GM19328 (cell line): ENCODE results near the gene S1PR4.

Experiments
- ATAC-seq: cut with Tn5 transposase; IDR thresholded peaks from one replicate; pipeline ENCODE4 v1.9.1; 2021; ENCODE audit warnings: mild to moderate bottlenecking, moderate library complexity; ENCODE audit not compliant: unreplicated experiment

S1PR4 gene, protein sequence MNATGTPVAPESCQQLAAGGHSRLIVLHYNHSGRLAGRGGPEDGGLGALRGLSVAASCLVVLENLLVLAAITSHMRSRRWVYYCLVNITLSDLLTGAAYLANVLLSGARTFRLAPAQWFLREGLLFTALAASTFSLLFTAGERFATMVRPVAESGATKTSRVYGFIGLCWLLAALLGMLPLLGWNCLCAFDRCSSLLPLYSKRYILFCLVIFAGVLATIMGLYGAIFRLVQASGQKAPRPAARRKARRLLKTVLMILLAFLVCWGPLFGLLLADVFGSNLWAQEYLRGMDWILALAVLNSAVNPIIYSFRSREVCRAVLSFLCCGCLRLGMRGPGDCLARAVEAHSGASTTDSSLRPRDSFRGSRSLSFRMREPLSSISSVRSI

DNA sequence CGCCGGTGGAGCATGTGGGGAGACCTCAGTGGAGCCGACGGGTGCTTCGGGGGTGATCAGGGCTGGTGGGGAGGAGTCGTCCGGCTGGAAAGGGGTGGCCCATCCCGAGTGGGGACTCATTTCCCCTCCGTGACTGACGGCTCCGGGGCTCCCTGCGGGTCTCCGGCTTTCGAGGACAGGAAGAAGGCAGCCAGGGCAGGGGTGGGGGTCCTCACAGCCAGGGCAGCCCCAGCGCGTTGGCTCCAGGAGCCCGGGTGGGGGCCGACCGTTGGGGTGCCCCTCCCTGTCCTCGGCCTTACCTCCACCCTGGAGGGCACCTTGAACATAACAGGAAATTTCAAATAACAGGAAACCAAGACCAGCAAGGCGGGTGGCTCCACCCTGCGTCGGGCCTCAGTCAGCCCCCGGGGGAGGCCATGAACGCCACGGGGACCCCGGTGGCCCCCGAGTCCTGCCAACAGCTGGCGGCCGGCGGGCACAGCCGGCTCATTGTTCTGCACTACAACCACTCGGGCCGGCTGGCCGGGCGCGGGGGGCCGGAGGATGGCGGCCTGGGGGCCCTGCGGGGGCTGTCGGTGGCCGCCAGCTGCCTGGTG, at the start of gene S1PR4:
S1PR4 (plus strand) TSS at position 393 of the 596 bp plus-strand sequence; CDS start at position 417, 24 bp downstream.
- ATAC-seq, result no peak

DNA sequence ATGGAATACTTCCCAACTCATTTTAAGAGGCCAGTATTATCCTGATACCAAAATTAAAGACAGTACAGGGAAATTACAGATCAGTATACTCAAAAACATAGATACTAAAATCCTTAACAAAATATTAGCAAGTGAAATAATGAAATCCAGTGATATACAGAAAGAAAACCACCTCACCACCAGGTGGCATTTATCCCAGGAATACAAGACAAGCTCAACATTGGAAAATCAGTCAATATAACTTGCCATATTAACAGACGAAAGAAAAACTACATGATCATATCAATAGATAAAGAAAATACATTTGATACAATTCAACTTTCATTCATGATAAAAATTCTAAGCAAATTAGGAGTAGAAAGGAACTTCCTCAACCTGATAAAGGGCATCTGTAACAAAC, 49.5 kb upstream of the S1PR4 start:
- no peak for ATAC-seq

DNA sequence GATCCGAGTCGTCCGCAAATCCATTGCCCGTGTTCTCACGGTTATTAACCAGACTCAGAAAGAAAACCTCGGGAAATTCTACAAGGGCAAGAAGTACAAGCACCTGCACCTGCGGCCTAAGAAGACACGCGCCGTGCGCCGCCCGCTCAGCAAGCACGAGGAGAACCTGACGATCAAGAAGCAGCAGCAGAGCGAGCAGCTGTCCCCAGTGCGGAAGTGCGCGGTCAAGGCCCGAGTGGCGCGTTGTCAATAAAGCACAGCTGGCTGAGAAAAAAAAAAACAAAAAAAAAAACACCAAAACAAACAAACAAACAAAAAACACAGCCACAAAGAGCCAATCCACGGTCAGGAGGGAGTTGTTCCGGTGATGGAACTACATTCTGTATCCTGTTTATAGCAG, 47.4 kb upstream of the S1PR4 start:
- no peak for ATAC-seq

DNA sequence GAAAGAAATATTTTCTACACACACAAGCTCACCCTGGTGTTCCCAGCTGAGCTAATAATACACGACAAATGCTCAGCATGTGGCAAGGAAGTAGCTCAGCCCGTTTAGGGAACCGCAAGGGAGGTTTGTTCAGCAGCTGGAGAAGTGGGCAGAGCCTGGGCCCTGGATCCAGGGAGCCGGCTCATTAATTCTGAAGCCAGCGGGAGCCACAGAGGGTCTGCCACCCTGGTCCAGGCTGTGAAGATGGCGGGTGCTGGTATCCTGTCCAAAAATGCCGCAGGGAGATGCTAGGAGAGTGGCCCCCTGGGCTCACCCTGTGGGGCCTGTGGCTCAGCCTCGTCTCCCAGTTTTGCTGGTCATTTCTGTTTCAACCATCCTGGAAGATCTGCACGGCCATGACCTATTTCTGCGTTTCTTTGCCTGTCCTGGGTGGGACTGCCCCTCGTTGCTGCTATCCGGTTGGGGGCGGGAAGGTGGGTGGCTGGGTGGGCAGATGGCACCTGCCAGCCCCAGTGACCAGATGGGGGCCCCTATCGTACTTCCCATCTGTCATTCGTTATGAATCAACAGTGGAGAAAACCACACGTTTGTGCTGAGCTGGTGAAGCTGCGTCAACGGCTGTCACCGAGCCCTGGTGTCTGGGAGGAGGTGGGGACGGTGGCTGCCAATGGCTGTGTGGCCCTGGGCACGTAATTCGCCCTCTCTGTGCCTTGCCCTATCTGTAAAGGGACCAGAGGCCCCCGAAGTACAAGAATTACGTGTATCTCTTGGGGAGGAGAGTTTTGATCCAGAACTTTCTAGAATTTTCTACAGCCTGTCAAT, 45.4 kb upstream of the S1PR4 start:
- ATAC-seq, result no peak

DNA sequence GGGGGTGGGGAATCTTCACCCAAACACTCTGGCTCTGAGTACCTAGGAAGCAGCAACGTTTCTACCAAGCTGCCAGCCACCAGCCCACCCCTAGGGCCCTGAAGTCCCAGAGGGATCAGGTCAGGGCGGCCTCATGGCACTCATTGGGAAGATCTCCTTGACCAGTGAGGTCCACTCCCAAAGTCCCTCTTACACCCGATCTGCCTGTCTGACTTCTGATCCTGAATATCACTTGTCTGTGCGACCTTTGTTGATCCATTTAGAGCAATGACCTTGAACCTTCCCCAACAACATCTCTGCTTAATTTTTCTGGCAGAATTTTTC, 44.8 kb upstream of the S1PR4 start:
- ATAC-seq, result no peak

DNA sequence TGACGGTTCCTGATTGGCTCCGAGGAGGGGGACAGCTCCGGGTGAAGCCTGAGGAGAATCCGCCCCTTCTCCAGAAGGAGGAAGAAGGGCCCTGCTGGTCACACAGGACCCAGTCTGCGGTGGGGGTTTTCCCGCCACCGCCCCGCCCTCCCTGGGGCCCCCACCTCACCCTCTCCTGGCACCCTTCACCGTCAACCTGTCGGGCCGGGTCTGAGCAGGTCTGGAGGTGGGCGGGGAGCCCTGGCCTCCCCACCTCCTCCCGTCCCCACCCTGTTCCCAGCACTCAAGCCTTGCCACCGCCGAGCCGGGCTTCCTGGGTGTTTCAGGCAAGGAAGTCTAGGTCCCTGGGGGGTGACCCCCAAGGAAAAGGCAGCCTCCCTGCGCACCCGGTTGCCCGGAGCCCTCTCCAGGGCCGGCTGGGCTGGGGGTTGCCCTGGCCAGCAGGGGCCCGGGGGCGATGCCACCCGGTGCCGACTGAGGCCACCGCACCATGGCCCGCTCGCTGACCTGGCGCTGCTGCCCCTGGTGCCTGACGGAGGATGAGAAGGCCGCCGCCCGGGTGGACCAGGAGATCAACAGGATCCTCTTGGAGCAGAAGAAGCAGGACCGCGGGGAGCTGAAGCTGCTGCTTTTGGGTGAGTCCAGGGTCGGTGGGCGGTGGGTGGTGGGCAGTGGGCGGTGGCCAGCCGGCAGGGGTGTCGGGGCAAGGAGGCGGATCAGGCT, 42.4 kb upstream of the S1PR4 start, which contains the start of gene GNA15:
GNA15 (plus strand) TSS at position 73 of the 723 bp plus-strand sequence; CDS start at position 491, 418 bp downstream.
- no peak for ATAC-seq

DNA sequence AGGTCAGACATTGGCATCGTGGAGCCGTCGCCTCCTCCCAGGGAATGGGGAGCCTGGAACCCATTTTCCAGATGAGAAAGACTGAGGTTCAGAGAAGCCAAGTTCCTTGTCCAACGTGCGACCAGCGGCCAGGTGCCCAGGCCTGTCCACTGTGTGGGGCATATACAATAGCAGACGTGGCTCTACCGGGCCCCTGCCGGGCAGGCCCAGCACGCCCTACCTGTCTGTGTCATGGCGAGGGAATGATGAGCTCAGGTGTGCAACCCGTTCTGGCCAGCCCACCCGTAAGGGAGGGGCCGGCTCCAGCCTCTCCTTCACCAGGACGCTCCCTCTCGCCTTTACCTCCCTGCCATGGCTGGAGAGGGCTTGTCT, 41.9 kb upstream of the S1PR4 start:
- ATAC-seq, result no peak

DNA sequence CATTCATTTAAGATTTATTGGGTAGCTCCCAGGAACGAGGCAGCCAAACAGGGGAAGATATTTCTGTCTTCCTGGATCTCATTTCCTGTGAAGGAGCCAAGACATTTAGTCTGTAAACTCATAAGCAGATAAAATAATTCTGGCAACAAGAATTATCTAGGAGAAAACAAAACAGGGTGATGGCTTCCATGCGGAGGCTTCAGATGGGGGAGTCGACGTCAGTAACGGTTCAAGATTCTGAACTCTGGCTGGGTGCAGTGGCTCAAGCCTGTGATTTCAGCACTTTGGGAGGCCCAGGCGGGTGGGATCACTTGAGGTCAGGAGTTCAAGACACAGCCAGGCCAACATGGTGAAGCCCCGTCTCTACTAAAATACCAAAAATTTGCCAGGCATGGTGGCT, 41.5 kb upstream of the S1PR4 start:
- ATAC-seq, result no peak

DNA sequence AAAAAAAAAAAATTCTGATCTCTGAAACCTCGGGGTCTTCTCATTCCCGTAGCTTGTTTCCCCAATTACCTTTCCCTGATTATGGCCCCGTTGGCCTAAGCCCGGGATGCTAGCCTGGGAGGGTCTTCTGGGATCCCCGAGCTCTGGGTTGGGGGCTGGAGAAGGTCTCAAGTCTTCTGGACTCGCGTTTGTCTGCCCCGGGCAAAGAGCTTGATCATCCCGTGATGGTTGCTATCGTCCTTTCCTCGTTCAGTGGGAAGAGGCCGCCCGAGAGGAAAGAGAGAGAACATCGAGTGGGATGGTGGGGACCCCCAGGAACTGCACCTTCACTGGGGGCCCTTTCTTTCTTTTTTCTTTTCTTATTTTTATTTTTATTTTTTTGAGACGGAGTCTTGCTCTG, 40.3 kb upstream of the S1PR4 start:
- ATAC-seq, result no peak

DNA sequence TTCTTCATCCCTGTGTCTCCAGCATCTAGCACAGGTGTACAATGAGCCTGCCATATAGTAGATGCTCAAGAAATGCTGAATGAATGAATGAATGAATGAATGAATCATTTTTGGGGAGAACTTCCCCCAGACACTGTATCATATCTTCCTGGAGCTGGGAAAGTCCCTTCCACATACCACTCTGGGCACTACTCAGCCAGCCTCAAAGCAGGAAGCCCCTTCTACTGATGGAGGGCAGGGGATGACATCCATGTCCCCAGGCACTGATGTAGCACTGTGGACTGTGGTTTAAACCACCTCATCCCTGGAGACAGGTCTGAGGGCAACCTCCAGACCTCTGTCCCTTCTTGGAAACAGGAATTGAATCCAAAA, 37.9 kb upstream of the S1PR4 start:
- no peak for ATAC-seq

DNA sequence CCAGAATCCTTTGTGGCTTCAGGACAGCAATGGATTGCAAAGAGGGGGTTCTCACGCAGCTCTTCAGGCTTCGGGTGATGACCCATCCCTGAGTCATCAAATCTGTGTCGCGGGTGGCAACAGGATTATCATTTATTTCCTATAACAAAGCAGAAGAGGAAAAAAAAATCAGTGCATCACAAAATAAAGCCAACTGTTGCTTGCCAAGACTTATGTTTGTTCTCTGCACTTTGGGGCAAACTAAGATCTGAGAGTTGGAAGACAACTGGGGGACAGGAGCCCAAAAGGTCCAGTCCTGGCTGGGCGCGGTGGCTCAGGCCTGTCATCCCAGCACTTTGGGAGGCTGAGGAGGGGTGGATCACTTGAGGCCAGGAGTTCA, 36.3 kb upstream of the S1PR4 start:
- ATAC-seq, result no peak

DNA sequence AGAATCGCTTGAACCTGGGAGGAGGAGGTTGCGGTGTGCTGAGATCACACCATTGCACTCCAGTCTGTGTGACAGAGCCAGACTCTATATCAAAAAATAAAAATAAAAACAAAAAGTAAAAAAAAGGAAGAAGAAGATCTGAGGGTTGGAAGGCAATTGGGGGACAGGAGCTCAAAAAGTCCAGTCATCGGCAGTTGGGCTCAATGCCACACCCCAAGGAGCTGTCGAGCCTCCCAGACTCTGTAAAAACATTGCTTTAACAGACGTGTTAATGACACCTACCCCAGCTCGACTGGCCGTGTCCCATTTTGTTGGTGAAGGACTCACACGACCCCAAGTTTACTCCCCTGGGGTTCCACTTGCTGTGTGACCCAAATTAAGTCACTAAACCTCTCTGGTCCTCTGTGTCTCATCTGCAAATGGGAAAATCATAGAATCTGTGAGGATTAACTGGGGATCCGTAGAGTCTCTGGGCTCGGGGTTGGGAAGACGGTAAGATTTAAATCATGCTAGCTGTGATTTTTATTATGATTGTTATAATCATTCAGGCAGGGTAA, 35.7 kb upstream of the S1PR4 start:
- ATAC-seq, result no peak

DNA sequence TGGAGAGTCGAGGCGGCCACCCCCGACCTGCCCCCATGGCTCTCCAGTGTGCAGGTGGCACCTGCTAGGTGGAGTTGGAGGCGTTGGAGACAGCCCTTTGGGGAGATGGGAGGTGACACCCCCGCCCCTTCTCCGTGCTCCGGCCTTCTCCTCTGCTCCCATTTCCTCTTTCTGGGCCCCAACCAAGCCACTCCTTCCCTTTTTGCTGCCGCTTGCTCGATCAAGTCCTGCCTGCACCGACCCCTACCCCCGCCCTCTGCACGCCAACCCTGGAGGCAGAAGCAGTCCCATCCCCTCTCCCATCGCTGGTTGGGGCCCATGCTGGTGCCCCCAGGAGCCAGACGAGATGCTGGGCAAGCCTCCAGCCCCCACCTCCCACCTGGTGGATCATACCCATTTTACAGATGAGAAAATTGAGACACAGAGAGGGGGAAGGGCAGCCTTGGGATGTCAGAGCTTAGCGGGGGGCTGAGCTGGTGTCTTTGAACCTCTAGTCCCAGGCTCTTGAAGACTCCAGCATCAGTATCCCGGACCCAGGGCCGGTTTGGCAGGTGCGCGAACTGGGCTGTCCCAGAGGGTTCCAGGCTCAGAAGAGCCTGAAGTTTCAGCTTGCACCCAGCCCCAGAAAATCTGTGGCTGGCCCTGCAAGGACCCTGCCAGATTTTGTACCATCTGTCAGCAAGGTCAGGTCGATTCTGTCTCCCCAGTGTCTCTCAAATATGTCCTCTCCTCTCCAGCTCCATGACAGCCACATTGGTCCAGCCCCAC, 32.5 kb upstream of the S1PR4 start:
- no peak for ATAC-seq

DNA sequence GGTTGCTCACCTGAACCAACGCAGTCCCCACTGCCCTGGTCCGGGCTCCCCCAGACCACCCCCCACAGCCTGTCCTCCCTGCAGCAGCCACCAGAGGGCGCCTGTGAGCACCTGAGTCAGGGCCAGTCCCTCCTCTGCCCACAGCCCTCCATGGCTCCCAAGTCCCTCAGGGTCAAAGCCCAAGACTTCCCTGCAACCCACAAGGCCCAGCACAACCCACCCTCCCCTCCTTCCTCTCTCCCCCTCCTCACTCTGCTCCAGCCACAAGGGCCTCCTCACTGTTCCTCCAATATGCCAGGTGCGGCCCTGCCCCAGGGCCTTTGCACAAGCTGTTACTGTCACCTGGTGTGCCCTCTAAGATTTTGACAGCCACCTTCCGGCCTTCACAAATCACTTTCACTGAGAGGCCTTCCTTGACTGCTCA, 31.9 kb upstream of the S1PR4 start:
- no peak for ATAC-seq

DNA sequence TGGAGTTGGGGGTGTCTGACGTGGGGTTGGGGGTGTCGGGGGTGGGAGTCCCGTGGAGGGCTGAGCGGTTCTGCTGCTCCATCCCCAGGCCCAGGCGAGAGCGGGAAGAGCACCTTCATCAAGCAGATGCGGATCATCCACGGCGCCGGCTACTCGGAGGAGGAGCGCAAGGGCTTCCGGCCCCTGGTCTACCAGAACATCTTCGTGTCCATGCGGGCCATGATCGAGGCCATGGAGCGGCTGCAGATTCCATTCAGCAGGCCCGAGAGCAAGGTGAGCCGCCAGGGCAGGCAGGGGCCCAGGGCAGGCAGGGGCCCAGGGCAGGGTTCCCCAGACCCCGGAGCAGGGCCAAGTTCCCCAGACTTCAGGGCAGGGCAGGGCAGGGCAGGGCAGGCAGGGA, 30.1 kb upstream of the S1PR4 start:
- no peak for ATAC-seq

DNA sequence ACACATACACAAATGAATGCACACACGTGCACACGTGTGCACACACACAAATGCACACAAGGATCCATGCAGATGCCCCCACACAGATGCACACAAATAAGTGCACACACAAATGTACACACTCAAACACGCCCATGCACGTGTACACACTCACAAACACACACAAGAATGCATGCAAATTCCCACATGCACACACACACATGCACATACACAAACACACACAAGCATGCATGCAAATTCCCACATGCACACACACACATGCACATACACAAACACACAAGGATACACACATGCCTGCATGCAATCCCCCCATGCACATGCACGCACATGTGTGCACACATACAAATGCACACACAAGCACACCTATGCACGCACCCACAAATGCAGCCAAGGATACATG, 29.5 kb upstream of the S1PR4 start:
- no peak for ATAC-seq

DNA sequence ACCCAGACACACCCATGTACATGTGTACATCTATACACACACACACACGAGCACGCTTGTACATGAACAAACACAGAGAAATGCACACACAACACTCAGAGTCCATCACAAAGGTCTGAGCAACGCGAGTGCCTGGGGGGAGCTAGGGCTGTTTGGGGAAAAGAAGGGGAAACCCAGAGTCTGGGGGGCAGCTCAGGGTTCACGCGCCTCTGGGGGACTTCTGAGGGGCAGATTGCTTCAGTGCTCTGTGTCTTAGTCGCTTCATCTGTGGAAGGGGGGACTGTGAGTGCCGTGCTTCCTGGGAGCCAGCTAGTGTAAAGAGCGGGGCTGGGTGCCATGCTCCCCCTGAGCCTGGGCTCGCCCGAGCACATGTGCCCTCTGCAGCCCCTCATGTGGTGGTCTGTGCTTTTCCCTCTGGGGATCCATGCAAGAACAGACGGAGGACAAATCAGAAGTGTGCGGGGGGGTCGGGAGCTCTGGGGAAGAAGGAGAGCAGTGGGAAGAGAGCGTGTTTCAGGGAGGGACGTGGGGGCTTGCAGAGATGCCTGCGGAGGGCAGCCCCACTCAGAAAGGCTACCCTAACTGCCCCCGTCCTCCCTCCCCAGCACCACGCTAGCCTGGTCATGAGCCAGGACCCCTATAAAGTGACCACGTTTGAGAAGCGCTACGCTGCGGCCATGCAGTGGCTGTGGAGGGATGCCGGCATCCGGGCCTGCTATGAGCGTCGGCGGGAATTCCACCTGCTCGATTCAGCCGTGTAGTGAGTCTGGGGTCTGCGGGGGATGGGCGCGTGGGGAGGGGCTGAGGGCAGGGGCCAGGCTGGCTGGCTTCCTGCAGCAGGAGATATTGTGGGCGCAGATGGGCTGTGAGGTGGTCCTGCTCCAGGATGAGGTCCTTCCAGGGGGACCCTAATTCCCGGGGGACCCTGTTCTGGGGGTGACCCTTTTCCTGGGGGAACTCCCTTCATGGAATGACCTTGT, 28.8 kb upstream of the S1PR4 start:
- no peak for ATAC-seq

DNA sequence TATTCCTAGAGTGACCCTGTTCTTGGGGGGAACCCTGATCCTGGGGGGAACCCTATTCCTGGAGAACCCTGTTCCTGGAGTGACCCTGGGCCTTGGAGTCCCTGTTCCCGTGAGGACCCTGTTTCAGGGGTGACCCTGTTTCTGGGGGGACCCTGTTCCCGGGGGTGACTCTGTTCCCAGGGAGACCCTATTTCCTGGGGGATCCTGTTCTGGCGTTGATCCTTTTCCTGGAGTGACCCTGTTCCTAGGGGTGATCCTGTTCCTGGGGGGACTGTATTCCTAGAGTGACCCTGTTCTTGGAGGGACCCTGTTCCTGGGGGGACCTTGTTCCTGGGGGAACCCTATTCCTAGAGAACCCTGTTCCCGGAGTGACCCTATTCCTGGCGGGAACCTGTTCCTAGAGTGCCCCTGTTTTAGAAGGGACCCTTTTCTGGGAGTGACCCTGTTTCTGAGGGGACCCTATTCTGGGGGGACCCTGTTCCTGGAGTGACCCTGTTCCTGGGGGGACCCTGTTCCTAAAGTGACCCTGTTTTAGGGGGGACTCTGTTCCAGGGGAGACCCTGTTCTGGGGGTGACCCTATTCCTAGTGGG, 27.7 kb upstream of the S1PR4 start:
- no peak for ATAC-seq
